Limb (tissue), 2 donors: ENCODE measurements around the gene RPL13A.
"Not testable (repeated sequence)": the region's sequence is repeated elsewhere in the genome, so short reads cannot be mapped to it uniquely, and the experiment has no call there.

Experiments
- DNase-seq, 2 donors: peaks; one replicate each; pipeline ENCODE4 v3.0.0-alpha.2; 2016; ENCODE audit errors: extremely low spot score in 2 of 2

Gene RPL13A

GRCh38 chr19:49455773-49456172, 31.6 kb upstream of the RPL13A start:
- no peak for DNase-seq

DNA sequence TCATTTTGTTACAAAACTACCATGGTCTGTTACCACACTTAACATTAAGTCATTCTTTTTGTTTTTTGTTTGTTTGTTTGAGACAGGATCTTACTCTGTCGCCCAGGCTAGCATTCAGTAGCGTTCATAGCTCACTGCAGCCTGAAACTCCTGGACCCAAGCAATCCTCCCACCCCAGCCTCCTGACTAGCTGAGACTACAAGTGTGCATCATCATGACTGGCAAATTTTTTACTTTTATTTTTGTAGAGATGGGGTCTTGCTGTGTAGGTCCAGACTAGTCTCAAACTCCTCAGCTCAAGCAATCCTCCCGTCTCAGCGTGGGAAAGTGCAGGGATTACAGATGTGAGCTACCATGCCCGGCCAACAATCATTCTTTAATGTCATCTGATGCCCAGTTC, 31.1 kb upstream of the RPL13A start:
- DNase-seq = no peak

GRCh38 chr19:49458567-49458903, 28.9 kb upstream of the RPL13A start:
- no peak for DNase-seq

- DNase-seq = no peak
Measured at GRCh38 chr19:49459388-49459787, 28.0 kb upstream of the RPL13A start.

- not testable (repeated sequence) for DNase-seq
Measured at GRCh38 chr19:49461130-49461529, 26.3 kb upstream of the RPL13A start.

GRCh38 chr19:49461656-49462055, 25.8 kb upstream of the RPL13A start:
- DNase-seq = peak in 1 of 2 donors; percentile 24

DNA sequence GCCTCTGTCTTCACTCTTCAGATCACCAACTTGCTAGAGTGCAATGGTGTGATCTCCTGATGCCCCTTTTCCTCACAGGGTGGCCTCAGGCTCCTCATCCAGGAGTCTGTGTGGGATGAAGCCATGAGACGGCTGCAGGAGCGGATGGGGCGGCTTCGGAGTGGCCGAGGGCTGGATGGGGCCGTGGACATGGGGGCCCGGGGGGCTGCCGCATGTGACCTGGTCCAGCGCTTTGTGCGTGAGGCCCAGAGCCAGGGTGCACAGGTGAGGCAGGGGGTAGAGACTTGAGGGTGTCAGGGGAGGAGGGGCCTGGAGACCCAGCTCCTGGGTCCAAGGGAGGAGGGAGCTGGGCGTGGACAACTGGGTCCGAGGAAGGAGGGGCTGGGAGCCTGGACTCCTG, 24.9 kb upstream of the RPL13A start:
- no peak for DNase-seq

DNA sequence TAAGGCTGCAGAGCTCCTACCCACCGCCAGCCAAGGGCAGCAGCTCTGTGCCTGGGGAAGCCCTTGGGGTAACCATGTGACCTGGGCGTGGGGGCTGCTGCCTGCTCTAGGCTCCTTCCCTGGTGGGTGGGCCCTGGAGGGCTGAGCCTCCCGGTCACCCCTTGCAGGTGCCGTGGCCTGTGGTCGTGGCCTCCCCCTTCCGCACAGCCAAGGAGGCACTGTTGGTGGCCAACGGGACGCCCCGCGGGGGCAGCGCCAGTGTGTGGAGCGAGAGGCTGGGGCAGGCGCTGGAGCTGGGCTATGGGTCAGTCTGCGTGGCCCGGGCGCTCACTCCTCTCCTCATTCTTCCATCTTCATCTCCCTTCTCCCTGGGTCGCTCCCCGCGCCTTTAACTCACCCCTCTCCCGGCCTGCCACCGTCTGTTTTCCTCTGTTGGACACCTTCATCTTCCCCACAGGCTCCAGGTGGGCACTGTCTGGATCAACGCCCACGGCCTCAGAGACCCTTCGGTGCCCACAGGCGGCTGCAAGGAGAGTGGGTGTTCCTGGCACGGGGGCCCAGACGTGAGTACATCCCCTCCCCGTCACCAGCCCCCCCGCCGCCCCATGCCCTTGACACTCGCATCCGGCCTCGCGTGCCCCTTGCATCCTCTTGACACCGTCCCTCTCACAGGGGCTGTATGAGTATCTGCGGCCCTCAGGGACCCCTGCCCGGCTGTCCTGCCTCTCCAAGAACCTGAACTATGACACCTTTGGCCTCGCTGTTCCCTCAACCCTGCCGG, 23.3 kb upstream of the RPL13A start:
- DNase-seq = peak in 1 of 2 donors; percentile 28

- DNase-seq = no peak
Measured at GRCh38 chr19:49465371-49465770, 22.0 kb upstream of the RPL13A start.

DNA sequence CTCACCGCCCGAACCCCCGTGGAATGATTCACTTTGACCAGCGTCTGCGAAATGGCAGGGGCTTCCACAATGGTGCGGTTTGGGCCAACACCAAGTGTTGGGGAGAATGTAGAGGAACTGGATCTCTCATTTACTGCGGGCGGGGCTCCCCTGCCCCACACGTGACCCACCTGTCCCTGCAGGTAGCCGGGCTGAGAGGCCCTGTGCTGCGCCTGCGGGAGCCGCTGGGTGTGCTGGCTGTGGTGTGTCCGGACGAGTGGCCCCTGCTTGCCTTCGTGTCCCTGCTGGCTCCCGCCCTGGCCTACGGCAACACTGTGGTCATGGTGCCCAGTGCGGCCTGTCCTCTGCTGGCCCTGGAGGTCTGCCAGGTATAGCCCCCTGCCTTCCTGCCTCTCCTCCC, 19.2 kb upstream of the RPL13A start:
- DNase-seq = peak in 1 of 2 donors; percentile 21

GRCh38 chr19:49468746-49469447, 18.5 kb upstream of the RPL13A start:
- DNase-seq = peak; percentile 54 to 66

GRCh38 chr19:49469828-49470614, 17.4 kb upstream of the RPL13A start:
- DNase-seq = no peak

DNA sequence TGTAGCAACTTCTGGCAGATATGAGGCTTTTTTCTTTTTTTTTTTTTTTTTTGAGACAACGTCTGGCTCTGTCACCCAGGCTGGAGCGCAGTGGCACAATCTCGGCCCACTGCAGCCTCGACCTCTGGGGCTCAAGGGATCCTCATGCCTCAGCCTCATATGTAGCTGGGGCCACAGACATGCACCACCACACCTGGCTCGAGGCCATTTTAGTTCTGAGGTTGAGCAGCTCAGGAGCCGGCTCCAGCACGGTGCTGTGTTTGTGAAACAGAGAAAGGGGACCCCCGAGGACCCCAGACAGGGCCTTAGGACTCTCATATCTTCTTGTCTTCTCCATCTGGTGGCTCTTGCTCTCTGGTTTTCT, 16.8 kb upstream of the RPL13A start:
- DNase-seq = no peak

GRCh38 chr19:49472936-49473335, 14.5 kb upstream of the RPL13A start:
- no peak for DNase-seq

- not testable (repeated sequence) for DNase-seq
Measured at GRCh38 chr19:49473501-49473867, 13.9 kb upstream of the RPL13A start.

GRCh38 chr19:49473868-49474541, 13.4 kb upstream of the RPL13A start, which contains the start of gene FLT3LG:
FLT3LG (plus strand) TSS chr19:49474215; CDS start chr19:49474640, 425 bp downstream.
- DNase-seq = peak in 1 of 2 donors; percentile 80

- DNase-seq = no peak
Measured at GRCh38 chr19:49474542-49474924, 12.9 kb upstream of the RPL13A start.

DNA sequence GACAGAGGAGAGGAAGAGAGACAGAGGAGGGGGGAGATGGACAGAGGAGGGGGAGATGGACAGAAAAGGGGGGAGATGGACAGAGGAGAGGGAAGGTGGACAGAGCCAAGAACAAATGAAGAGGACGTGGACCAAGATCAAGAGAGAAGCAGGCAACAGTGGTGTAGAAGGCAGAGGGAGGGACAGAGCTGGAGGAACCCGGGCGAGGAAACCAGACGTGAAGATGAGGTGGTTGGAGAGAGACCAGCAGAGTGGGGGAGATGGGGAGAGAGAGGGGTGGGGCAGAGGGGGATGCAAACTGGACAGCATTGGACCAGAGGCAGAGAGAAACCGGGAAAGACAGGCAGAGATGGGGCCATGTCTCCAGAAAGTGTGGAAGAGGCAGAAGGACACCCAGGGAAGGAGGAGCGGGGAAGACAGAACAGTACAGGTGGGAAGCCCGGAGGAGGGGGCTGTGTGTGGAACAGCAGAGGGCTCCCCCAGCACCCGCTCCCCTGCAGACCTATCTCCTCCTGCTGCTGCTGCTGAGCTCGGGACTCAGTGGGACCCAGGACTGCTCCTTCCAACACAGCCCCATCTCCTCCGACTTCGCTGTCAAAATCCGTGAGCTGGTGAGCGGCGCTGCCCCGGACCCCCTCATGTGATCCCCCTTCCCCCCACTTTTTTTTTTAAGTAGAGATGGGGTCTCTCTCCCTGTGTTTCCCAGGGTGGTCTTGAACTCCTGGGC, 12.1 kb upstream of the RPL13A start:
- DNase-seq = no peak

DNA sequence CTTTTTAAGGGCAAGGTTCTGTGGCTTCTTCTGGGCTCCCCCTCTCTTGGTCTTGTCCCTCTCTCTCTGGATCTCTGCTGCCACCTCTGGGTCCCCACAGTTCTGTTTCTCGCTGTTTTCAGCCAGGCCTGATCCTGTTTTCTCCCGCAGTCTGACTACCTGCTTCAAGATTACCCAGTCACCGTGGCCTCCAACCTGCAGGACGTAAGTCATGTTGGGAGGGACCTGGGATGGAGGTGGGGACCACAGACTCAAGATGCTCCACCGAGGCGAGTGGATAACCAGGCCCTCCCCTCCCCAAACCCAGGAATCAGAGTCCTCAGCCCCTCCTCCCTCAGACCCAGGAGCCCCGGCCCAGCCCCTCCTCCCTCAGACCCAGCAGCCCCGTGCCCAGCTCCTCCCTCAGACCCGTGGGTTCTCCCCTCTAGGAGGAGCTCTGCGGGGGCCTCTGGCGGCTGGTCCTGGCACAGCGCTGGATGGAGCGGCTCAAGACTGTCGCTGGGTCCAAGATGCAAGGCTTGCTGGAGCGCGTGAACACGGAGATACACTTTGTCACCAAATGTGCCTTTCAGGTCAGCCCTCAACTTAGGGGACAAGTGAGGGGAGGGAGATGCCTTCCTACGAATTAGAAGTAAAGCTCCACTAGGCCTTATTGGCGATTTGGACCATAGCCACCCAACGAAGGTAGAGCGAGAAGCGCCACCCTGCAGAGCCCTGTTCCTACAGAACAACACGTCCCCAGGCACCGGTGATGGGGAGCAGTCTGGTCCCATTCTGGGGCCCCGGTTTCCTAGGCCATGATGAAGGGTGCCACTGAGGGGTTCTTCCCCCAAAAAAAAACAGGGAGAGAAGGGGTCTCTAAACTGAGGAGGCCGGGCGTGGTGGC, 11.2 kb upstream of the RPL13A start:
- peak; percentile 16 to 77 for DNase-seq
